ENCODE measurements around the gene TADA3. TPM values are rescaled to one million over a fixed set of nuclear protein-coding genes. Genes with fewer than 3 reads are reported as not detected.
A peak's percentile ranks its signal among the peaks of the same experiment; 100 is the strongest.

Gene TADA3
- total and polyA plus RNA-seq, 3 donors from 2014 or later: 94.6 to 123 (median 123) TPM

- H3K27ac ChIP-seq: peak overlapping the region in 1 of 2 donors; percentile 10
- no peak for DNase-seq
- intact Hi-C loops (cut with DNase I; ENCODE audit: low total_unique reads): no loop called here
- TF ChIP-seq CTCF (IDR thresholded peaks at IDR 0.05) (no peak), POLR2A (IDR thresholded peaks at IDR 0.05) (no peak)
- no peaks in the 10 kb centered on the region for H3K36me3 ChIP-seq (ENCODE audit: low read depth, missing control alignments)
- no peaks in the 10 kb centered on the region for H3K9me3 ChIP-seq
- H3K4me3 ChIP-seq: no peak overlapping the region
- WGBS, 2 donors: 74 to 89% methylated on average over 7 to 8 of the region's 8 CpGs
- H3K4me1 ChIP-seq: peaks cover 42% of the 10 kb centered on the region
- H3K27me3 ChIP-seq: no peaks in the 10 kb centered on the region
These were observed 12.4 kb downstream of the TADA3 start for GRCh38 chr3:9779721-9780457.

GRCh38 chr3:9779075-9779593 lies 13.1 kb downstream of the TADA3 start:
- 75 to 86% methylated on average over 6 of the region's 6 CpGs for WGBS, 2 donors
- TF ChIP-seq POLR2A (IDR thresholded peaks at IDR 0.05) (no peak), CTCF (IDR thresholded peaks at IDR 0.05) (no peak)
- intact Hi-C loops (cut with DNase I; ENCODE audit: low total_unique reads): no loop called here

GRCh38 chr3:9778143-9779074 lies 13.9 kb downstream of the TADA3 start:
- H3K27ac ChIP-seq: peak overlapping the region in 1 of 2 donors; percentile 59
- peaks cover 43% of the 10 kb centered on the region for H3K4me1 ChIP-seq
- no peak for TF ChIP-seq POLR2A (IDR thresholded peaks at IDR 0.05)
- TF ChIP-seq CTCF (IDR thresholded peaks at IDR 0.05): no peak
- intact Hi-C loops (cut with DNase I; ENCODE audit: low total_unique reads): no loop called here
- no peak overlapping the region for H3K4me3 ChIP-seq
- WGBS, 2 donors: 53 to 56% methylated on average over 5 of the region's 5 CpGs
- no peaks in the 10 kb centered on the region for H3K36me3 ChIP-seq (ENCODE audit: low read depth, missing control alignments)
- no peak for DNase-seq
- H3K27me3 ChIP-seq: no peaks in the 10 kb centered on the region
- no peaks in the 10 kb centered on the region for H3K9me3 ChIP-seq

More at GRCh38 chr3:9779075-9779593, 13.1 kb downstream of the TADA3 start:
- no peak for DNase-seq
- H3K4me1 ChIP-seq: peaks cover 43% of the 10 kb centered on the region
- peak overlapping the region in 1 of 2 donors; percentile 59 for H3K27ac ChIP-seq
- H3K27me3 ChIP-seq: no peaks in the 10 kb centered on the region
- H3K9me3 ChIP-seq: no peaks in the 10 kb centered on the region
- no peak overlapping the region for H3K4me3 ChIP-seq
- no peaks in the 10 kb centered on the region for H3K36me3 ChIP-seq (ENCODE audit: low read depth, missing control alignments)

- intact Hi-C loops (cut with DNase I; ENCODE audit: low total_unique reads): no loop called here
- DNase-seq: no peak
- TF ChIP-seq POLR2A (IDR thresholded peaks at IDR 0.05): no peak
- no peak for TF ChIP-seq CTCF (IDR thresholded peaks at IDR 0.05)
- Histone ChIP-seq H3K4me3 (no peak overlapping the region), H3K4me1 (peaks cover 43% of the 10 kb centered on the region), H3K27ac (peak overlapping the region in 1 of 2 donors; percentile 59), H3K36me3 (ENCODE audit: low read depth, missing control alignments) (no peaks in the 10 kb centered on the region), H3K27me3 (no peaks in the 10 kb centered on the region), H3K9me3 (no peaks in the 10 kb centered on the region)
- 83% methylated on average over 1 of the region's 1 CpG for WGBS, 2 donors
These were observed 14.6 kb downstream of the TADA3 start for GRCh38 chr3:9777694-9778021.
